GM12878 (cell line): ENCODE results near the gene PLEKHA6. TPM values are rescaled to one million over a fixed set of nuclear protein-coding genes. Genes with fewer than 3 reads are reported as not detected.

Experiments
- ATAC-seq: fragments of 200-7000 bp; cut with Tn5 transposase; 3 replicates; pipeline ENCODE4 v1.9.1; 2020; ENCODE audit warnings: mild to moderate bottlenecking, moderate library complexity
- BruUV-seq: library from RNA; stranded (reverse); fragments of 400-500 nt; replicated peaks from 2 replicates; lab custom pipeline; 2021; lab: Mats Ljungman, UMichigan
- CTCF ChIA-PET: fragments of 300-600 bp; sonication (Branson Sonifier 250); formaldehyde crosslinking; extraction: SDS; loops from one replicate; lab custom pipeline; 2021; ENCODE audit warnings: inconsistent platforms; lab: Yijun Ruan, JAX
- POLR2A ChIA-PET: fragments of 350-600 bp; formaldehyde crosslinking; extraction: SDS; loops from one replicate; lab custom pipeline; 2021; ENCODE audit warnings: inconsistent platforms; lab: Charles Lee
- RAD21 ChIA-PET: fragments of 300-600 bp; sonication (Branson Sonifier 250); formaldehyde crosslinking; loops from one replicate; lab custom pipeline; 2023; ENCODE audit warnings: antibody characterized with exemption; ENCODE audit not compliant: unreplicated experiment; lab: Charles Lee
- SMC1A ChIA-PET: fragments of 300-600 bp; sonication (Branson Sonifier 250); formaldehyde crosslinking; loops from one replicate; lab custom pipeline; 2023; ENCODE audit not compliant: unreplicated experiment, uncharacterized antibody; lab: Charles Lee
- DNase-seq: peaks from one replicate; pipeline ENCODE4 v3.0.0-alpha.2; 2011; ENCODE audit warnings: low read depth, low spot score
- FAIRE-seq: peaks from 3 replicates; lab custom pipeline; 2011; peaks lifted over from hg19 to GRCh38; lab: Jason Lieb, UNC
- H2AFZ ChIP-seq: 2 replicates; pipeline ENCODE4 v1.6.0; 2011; ENCODE audit warnings: low read depth, low read length, control low read depth; ENCODE audit not compliant: control insufficient read depth
- H3K27ac ChIP-seq: 2 replicates; pipeline ENCODE4 v1.5.1; 2011; ENCODE audit warnings: control low read depth; ENCODE audit not compliant: control insufficient read depth, insufficient read depth
- H3K27me3 ChIP-seq, 2 experiments: replicated peaks in 1 of 2; 2 replicates each; pipeline versions ENCODE4 v1.6.0 to v1.6.1; 2011; ENCODE audit warnings: low read length in 1 of 2; ENCODE audit not compliant: control insufficient read depth in 2 of 2, insufficient read depth in 2 of 2
- H3K36me3 ChIP-seq, 2 experiments: 2 replicates each; pipeline ENCODE4 v1.5.1; 2011; ENCODE audit warnings: low read length in 1 of 2; ENCODE audit not compliant: control insufficient read depth in 2 of 2, insufficient read depth in 2 of 2
- H3K4me1 ChIP-seq: 2 replicates; pipeline ENCODE4 v1.6.1; 2011; ENCODE audit warnings: mild to moderate bottlenecking, low read length, moderate library complexity, mixed read lengths; ENCODE audit not compliant: control insufficient read depth, insufficient read depth
- H3K4me2 ChIP-seq: 2 replicates; pipeline ENCODE4 v1.6.0; 2011; ENCODE audit warnings: control low read depth; ENCODE audit not compliant: control insufficient read depth, insufficient read depth
- H3K4me3 ChIP-seq: fragments of 200-600 bp; sonication (generic); 2 replicates; pipeline ENCODE4 v1.5.1; 2016
- H3K79me2 ChIP-seq: 2 replicates; pipeline ENCODE4 v1.6.0; 2011; ENCODE audit warnings: low read length; ENCODE audit not compliant: control insufficient read depth, insufficient read depth
- H3K9ac ChIP-seq: 2 replicates; pipeline ENCODE4 v1.8.0; 2011; ENCODE audit warnings: low read length, control low read depth, mixed read lengths; ENCODE audit not compliant: control insufficient read depth, insufficient read depth
- H3K9me3 ChIP-seq: replicated peaks from 3 replicates; pipeline ENCODE4 v1.5.1; 2011; ENCODE audit warnings: mild to moderate bottlenecking, low read length; ENCODE audit not compliant: control insufficient read depth, insufficient read depth
- H4K20me1 ChIP-seq: 2 replicates; pipeline ENCODE4 v1.6.0; 2011; ENCODE audit not compliant: control insufficient read depth, insufficient read depth
- ASH2L ChIP-seq: fragments of 300-600, 200-600 bp; sonication (generic); IDR thresholded peaks from 2 replicates; pipeline ENCODE4 v1.6.1; 2017; ENCODE audit warnings: low read depth, mild to moderate bottlenecking, borderline replicate concordance
- CBFB ChIP-seq: IDR thresholded peaks from 2 replicates; pipeline ENCODE4 v1.6.1; 2016; ENCODE audit warnings: antibody characterized with exemption, low read depth
- CREB1 ChIP-seq: IDR thresholded peaks from 2 replicates; pipeline ENCODE4 v1.6.1; 2012; ENCODE audit warnings: low read depth, mild to moderate bottlenecking, inconsistent platforms
- E2F4 ChIP-seq: IDR thresholded peaks from 2 replicates; pipeline ENCODE4 v1.6.1; 2012; ENCODE audit warnings: low read depth, low read length, improper control_type of control experiment
- EP300 ChIP-seq, 2 experiments: fragments of 150-350 bp in 1 of 2; IDR thresholded peaks; 2 replicates each; pipeline ENCODE4 v1.6.1; 2011 to 2012; ENCODE audit warnings: low read depth in 2 of 2, low read length in 2 of 2, borderline replicate concordance in 1 of 2, improper control_type of control experiment in 1 of 2, inconsistent platforms in 1 of 2; ENCODE audit not compliant: control insufficient read depth in 1 of 2
- GABPA ChIP-seq: IDR thresholded peaks from 2 replicates; pipeline ENCODE4 v1.6.1; 2014; ENCODE audit warnings: antibody characterized with exemption, low read depth, mild to moderate bottlenecking, inconsistent platforms
- GATAD2B ChIP-seq: fragments of 450-650 bp; conservative IDR thresholded peaks from 2 replicates; pipeline ENCODE4 v1.6.1; 2017; ENCODE audit warnings: low read depth, mild to moderate bottlenecking, moderate library complexity
- MEF2A ChIP-seq: IDR thresholded peaks from 2 replicates; pipeline ENCODE4 v1.6.1; 2011; ENCODE audit warnings: low read depth, mild to moderate bottlenecking, low read length, moderate library complexity; ENCODE audit not compliant: insufficient read depth
- MXI1 ChIP-seq: fragments of 150-350 bp; IDR thresholded peaks from 2 replicates; pipeline ENCODE4 v1.6.1; 2011; ENCODE audit warnings: low read depth, mild to moderate bottlenecking, inconsistent platforms, low read length, improper control_type of control experiment
- NR2C1 ChIP-seq: fragments of 450-650 bp; IDR thresholded peaks from 2 replicates; pipeline ENCODE4 v1.6.1; 2017; ENCODE audit warnings: antibody characterized with exemption, mild to moderate bottlenecking, moderate library complexity
- PML ChIP-seq: IDR thresholded peaks from 2 replicates; pipeline ENCODE4 v1.6.1; 2012; ENCODE audit warnings: low read length, inconsistent platforms
- RAD21 ChIP-seq: IDR thresholded peaks from 2 replicates; pipeline ENCODE4 v1.6.1; 2011; ENCODE audit warnings: mild to moderate bottlenecking, low read depth, low read length, moderate library complexity; ENCODE audit not compliant: insufficient read depth
- RB1 ChIP-seq: fragments of 450-650 bp; formaldehyde crosslinking; IDR thresholded peaks from 2 replicates; pipeline ENCODE4 v1.6.1; 2017; ENCODE audit warnings: mild to moderate bottlenecking, borderline replicate concordance
- RFX5 ChIP-seq: IDR thresholded peaks from 2 replicates; pipeline ENCODE4 v1.6.1; 2011; ENCODE audit warnings: low read depth, low read length, improper control_type of control experiment
- SIN3A ChIP-seq: IDR thresholded peaks from 2 replicates; pipeline ENCODE4 v1.6.1; 2012; ENCODE audit warnings: low read depth, low read length, improper control_type of control experiment
- ZSCAN29 ChIP-seq: fragments of 450-650 bp; IDR thresholded peaks from 2 replicates; pipeline ENCODE4 v1.6.1; 2017; ENCODE audit warnings: mild to moderate bottlenecking, moderate library complexity
- WGBS: methylation state at CpG from one replicate; pipeline ENCODE4 v1.1.6; 2016; ENCODE audit warnings: low lambda C conversion rate; ENCODE audit not compliant: insufficient replicate concordance, insufficient coverage; ENCODE audit errors: missing lambda C conversion rate; 5-methylcytosine and 5-hydroxymethylcytosine counted together
- in situ Hi-C: fragments of 300-500 bp; cut with MboI; formaldehyde crosslinking; loops from 9 replicates; pipeline ENCODE4 v1.14.3; 2018; ENCODE audit warnings: mixed read lengths
- intact Hi-C: fragments of 100-400 bp; cut with micrococcal nuclease; formaldehyde crosslinking; loops from one replicate; pipeline ENCODE4 v1.14.2; 2022; ENCODE audit not compliant: unreplicated experiment
- polyA plus RNA-seq, 11 experiments: library from polyadenylated mRNA; depleted of rRNA in 4 of 11; unstranded in 6 of 11; stranded (reverse) in 5 of 11; fragments of >200 nt; fragmentation: Nextera tagmentation in 4 of 11; fragmentation: Illumina TruSeq in 1 of 11; extraction: Ambion mirVana in 4 of 11; extraction: Trizol in 1 of 11; gene quantifications; 1 replicate in 1 of 11; 2 replicates in 10 of 11; pipeline versions ENCODE4 v1.2.1 to v1.2.3, GENCODE V29; 2011 to 2016; ENCODE audit warnings: inconsistent platforms in 2 of 11, missing spikeins in 2 of 11, low read depth in 1 of 11
- total RNA-seq, 4 experiments: library from RNA; depleted of rRNA in 3 of 4; stranded (reverse); fragments of >200 nt in 3 of 4; fragmentation: Illumina TruSeq in 1 of 4; extraction: Trizol in 1 of 4; gene quantifications; 2 replicates each; pipeline versions ENCODE4 v1.2.1 to v1.2.3, GENCODE V29; 2013 to 2021
- TF ChIP-seq, protein P1 (sequence below): IDR thresholded peaks from 2 replicates; pipeline ENCODE4 v1.6.1; 2012; ENCODE audit warnings: improper control_type of control experiment, low read depth, low read length; ENCODE audit not compliant: insufficient replicate concordance
- TF ChIP-seq, protein P2 (sequence below): fragments of 450-650 bp; IDR thresholded peaks from 2 replicates; pipeline ENCODE4 v1.6.1; 2017; ENCODE audit warnings: mild to moderate bottlenecking, low read depth, inconsistent platforms; ENCODE audit not compliant: poor library complexity, severe bottlenecking

PLEKHA6 gene
- total and polyA plus RNA-seq, 10 of the 15 experiments (the other 5 are each of a cell fraction or from before 2014, with no cell fraction given): 0.04 to 0.81 (median 0.19) TPM; not detected in 4

- DNase-seq: no peak
- Histone ChIP-seq H3K9me3 (no peaks in the 10 kb centered on the region), H3K4me3 (no peak overlapping the region), H4K20me1 (no peaks in the 10 kb centered on the region), H3K79me2 (no peaks in the 10 kb centered on the region), H3K4me2 (no peak overlapping the region), H3K27ac (no peak overlapping the region), H3K4me1 (no peaks in the 10 kb centered on the region), H3K9ac (no peak overlapping the region), H3K27me3 (peaks cover 0 to 4% of the 10 kb centered on the region in 2 experiments), H2AFZ (no peak overlapping the region), H3K36me3 (no peaks in the 10 kb centered on the region)
- intact Hi-C loops: no loop called here
- 21% methylated on average over 4 of the region's 4 CpGs for WGBS
- TF ChIP-seq, protein P1, sequence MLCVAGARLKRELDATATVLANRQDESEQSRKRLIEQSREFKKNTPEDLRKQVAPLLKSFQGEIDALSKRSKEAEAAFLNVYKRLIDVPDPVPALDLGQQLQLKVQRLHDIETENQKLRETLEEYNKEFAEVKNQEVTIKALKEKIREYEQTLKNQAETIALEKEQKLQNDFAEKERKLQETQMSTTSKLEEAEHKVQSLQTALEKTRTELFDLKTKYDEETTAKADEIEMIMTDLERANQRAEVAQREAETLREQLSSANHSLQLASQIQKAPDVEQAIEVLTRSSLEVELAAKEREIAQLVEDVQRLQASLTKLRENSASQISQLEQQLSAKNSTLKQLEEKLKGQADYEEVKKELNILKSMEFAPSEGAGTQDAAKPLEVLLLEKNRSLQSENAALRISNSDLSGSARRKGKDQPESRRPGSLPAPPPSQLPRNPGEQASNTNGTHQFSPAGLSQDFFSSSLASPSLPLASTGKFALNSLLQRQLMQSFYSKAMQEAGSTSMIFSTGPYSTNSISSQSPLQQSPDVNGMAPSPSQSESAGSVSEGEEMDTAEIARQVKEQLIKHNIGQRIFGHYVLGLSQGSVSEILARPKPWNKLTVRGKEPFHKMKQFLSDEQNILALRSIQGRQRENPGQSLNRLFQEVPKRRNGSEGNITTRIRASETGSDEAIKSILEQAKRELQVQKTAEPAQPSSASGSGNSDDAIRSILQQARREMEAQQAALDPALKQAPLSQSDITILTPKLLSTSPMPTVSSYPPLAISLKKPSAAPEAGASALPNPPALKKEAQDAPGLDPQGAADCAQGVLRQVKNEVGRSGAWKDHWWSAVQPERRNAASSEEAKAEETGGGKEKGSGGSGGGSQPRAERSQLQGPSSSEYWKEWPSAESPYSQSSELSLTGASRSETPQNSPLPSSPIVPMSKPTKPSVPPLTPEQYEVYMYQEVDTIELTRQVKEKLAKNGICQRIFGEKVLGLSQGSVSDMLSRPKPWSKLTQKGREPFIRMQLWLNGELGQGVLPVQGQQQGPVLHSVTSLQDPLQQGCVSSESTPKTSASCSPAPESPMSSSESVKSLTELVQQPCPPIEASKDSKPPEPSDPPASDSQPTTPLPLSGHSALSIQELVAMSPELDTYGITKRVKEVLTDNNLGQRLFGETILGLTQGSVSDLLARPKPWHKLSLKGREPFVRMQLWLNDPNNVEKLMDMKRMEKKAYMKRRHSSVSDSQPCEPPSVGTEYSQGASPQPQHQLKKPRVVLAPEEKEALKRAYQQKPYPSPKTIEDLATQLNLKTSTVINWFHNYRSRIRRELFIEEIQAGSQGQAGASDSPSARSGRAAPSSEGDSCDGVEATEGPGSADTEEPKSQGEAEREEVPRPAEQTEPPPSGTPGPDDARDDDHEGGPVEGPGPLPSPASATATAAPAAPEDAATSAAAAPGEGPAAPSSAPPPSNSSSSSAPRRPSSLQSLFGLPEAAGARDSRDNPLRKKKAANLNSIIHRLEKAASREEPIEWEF: no peak
- no peak for TF ChIP-seq RAD21
- TF ChIP-seq RB1: no peak
- TF ChIP-seq E2F4: no peak
- no peak for TF ChIP-seq ZSCAN29
- no peak for TF ChIP-seq MEF2A
- no peak for TF ChIP-seq RFX5
- TF ChIP-seq NR2C1: no peak
- no peak for TF ChIP-seq ASH2L
- no peak for TF ChIP-seq GABPA
- TF ChIP-seq CREB1: no peak
- TF ChIP-seq CBFB: no peak
- no peak for TF ChIP-seq SIN3A
- TF ChIP-seq PML: no peak
- no peak for TF ChIP-seq GATAD2B
- TF ChIP-seq, protein P2, sequence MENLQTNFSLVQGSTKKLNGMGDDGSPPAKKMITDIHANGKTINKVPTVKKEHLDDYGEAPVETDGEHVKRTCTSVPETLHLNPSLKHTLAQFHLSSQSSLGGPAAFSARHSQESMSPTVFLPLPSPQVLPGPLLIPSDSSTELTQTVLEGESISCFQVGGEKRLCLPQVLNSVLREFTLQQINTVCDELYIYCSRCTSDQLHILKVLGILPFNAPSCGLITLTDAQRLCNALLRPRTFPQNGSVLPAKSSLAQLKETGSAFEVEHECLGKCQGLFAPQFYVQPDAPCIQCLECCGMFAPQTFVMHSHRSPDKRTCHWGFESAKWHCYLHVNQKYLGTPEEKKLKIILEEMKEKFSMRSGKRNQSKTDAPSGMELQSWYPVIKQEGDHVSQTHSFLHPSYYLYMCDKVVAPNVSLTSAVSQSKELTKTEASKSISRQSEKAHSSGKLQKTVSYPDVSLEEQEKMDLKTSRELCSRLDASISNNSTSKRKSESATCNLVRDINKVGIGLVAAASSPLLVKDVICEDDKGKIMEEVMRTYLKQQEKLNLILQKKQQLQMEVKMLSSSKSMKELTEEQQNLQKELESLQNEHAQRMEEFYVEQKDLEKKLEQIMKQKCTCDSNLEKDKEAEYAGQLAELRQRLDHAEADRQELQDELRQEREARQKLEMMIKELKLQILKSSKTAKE: no peak
- TF ChIP-seq EP300 (IDR thresholded peaks at IDR 0.05; ENCODE audit: borderline replicate concordance in 1 of 2, control insufficient read depth in 1 of 2, low read depth in 2 of 2, low read length in 2 of 2): no peak
- no peak for TF ChIP-seq MXI1
- BruUV-seq: no TSS peak
- ChIA-PET RAD21 (no interaction called here), CTCF (interaction anchor here (1.2 to 3.2 kb wide), 2 partner anchors 8 to 10 kb away, joined by 5 to 18 read pairs; no protein-coding TSS in a partner anchor), POLR2A (no interaction called here), SMC1A (interaction anchor here (2.3 kb wide), 1 partner anchor 8 kb away, joined by 10 read pairs; no protein-coding TSS in a partner anchor)
- in situ Hi-C loops: no loop called here
- FAIRE-seq: no peak
- ATAC-seq: no peak
Measured at GRCh38 chr1:204355913-204356312, 3.8 kb downstream of the PLEKHA6 start.
